Gastrocnemius medialis (tissue), 4 donors: ENCODE measurements around the gene CCND1. TPM values are rescaled to one million over a fixed set of nuclear protein-coding genes. Genes with fewer than 3 reads are reported as not detected.

ENCODE experiments used
- ATAC-seq, 2 donors: fragments of 150-250 bp; one replicate each; pipeline ENCODE4 v1.9.1; 2016
- DNase-seq, 2 donors: peaks; one replicate each; pipeline ENCODE4 v3.0.0-alpha.2; 2019
- H3K27ac ChIP-seq, 4 donors: fragments of 200-600 bp; sonication (generic); 1 replicate in 1 of 4; 2 replicates in 3 of 4; pipeline ENCODE4 v1.5.1; 2016 to 2018; ENCODE audit warnings: mild to moderate bottlenecking in 2 of 4, moderate library complexity in 1 of 4
- H3K27me3 ChIP-seq, 3 donors: fragments of 200-600 bp; sonication (generic) in 2 of 3; 1 replicate in 1 of 3; 2 replicates in 2 of 3; pipeline versions ENCODE4 v1.5.1 to v1.6.0; 2016 to 2019; ENCODE audit warnings: mild to moderate bottlenecking in 1 of 3, moderate library complexity in 1 of 3
- H3K36me3 ChIP-seq, 2 donors: fragments of 200-600 bp; sonication (generic) in 1 of 2; one replicate each; pipeline ENCODE4 v1.5.1; 2017 to 2018
- H3K4me1 ChIP-seq, 2 donors: fragments of 200-600 bp; sonication (generic) in 1 of 2; one replicate each; pipeline ENCODE4 v1.5.1; 2016 to 2017; ENCODE audit warnings: mild to moderate bottlenecking in 2 of 2
- H3K4me3 ChIP-seq, 4 donors: fragments of 200-600 bp; sonication (generic) in 3 of 4; 1 replicate in 1 of 4; 2 replicates in 3 of 4; pipeline ENCODE4 v1.5.1; 2016 to 2019; ENCODE audit warnings: mild to moderate bottlenecking in 2 of 4
- H3K9me3 ChIP-seq, 3 donors: fragments of 200-600 bp; sonication (generic) in 2 of 3; 1 replicate in 1 of 3; 2 replicates in 2 of 3; pipeline ENCODE4 v1.5.1; 2016 to 2019
- POLR2A ChIP-seq, 2 donors: fragments of 450-650 bp; IDR thresholded peaks; one replicate each; pipeline ENCODE4 v1.6.1; 2017; ENCODE audit warnings: antibody characterized with exemption in 2 of 2, mild to moderate bottlenecking in 2 of 2, moderate library complexity in 2 of 2
- in situ Hi-C, 4 donors: fragments of 200-750 bp; cut with MboI; loops; one replicate each; pipeline versions ENCODE4 v1.15.0 to v1.8.0; 2017; ENCODE audit warnings: low sequenced_read_pairs in 4 of 4
- intact Hi-C: fragments of 100-400 bp; cut with DNase I; formaldehyde crosslinking; loops from one replicate; pipeline ENCODE4 v1.15.1; 2023; ENCODE audit warnings: low total_unique reads
- total RNA-seq, 4 donors: library from RNA; depleted of rRNA; stranded (reverse); fragments of >200 nt; gene quantifications; one replicate each; pipeline versions ENCODE4 v1.1.0 to v1.2.3, GENCODE V29; 2016
- TF ChIP-seq, protein P1 (sequence below), 5 experiments: fragments of 450-650 bp in 3 of 5; fragments of 200-600 bp in 2 of 5; sonication (generic) in 2 of 5; IDR thresholded peaks in 4 of 5; conservative IDR thresholded peaks in 1 of 5; 1 replicate in 4 of 5; 2 replicates in 1 of 5; pipeline ENCODE4 v1.5.1; 2016 to 2019; ENCODE audit warnings: antibody characterized with exemption in 5 of 5, mild to moderate bottlenecking in 3 of 5, moderate library complexity in 3 of 5

CCND1 gene
- total RNA-seq, 4 donors from 2014 or later, result 1.3 to 4.6 (median 3.2) TPM

DNA sequence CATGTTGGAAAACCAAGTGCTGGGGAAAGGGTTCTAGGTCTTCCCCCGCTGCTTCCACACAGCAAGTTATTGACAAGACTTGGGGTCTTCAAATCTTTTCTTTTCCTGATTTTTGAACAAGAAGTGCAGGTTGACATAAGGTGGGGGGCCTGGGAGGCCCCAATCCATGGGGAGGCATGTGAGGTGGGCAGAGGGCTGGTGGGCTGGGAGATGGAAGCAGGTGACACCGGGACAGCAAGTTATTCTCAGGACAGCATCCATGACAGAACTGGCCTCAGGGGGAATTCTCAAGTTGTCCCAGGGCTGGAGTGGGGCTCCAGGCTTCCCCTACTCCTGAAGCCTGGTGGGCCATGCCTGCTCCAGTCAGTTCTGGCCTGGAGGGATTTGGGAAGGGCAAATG lies 57.4 kb downstream of the CCND1 start:
- Histone ChIP-seq H3K4me3 (no peak overlapping the region), H3K9me3 (no peaks in the 10 kb centered on the region), H3K27me3 (peaks cover 35 to 44% (median 43%) of the 10 kb centered on the region in 3 donors), H3K27ac (no peak overlapping the region), H3K36me3 (no peaks in the 10 kb centered on the region), H3K4me1 (no peaks in the 10 kb centered on the region)
- no peak for DNase-seq
- in situ Hi-C loops, result loop anchor here in 2 of 4 donors (10.0 to 25.0 kb wide), 2 partner anchors 189 to 196 kb away; no protein-coding TSS in a partner anchor
- intact Hi-C loops, result no loop called here
- no peak for ATAC-seq
- no peak for TF ChIP-seq POLR2A (IDR thresholded peaks at IDR 0.05)
- TF ChIP-seq, protein P1, sequence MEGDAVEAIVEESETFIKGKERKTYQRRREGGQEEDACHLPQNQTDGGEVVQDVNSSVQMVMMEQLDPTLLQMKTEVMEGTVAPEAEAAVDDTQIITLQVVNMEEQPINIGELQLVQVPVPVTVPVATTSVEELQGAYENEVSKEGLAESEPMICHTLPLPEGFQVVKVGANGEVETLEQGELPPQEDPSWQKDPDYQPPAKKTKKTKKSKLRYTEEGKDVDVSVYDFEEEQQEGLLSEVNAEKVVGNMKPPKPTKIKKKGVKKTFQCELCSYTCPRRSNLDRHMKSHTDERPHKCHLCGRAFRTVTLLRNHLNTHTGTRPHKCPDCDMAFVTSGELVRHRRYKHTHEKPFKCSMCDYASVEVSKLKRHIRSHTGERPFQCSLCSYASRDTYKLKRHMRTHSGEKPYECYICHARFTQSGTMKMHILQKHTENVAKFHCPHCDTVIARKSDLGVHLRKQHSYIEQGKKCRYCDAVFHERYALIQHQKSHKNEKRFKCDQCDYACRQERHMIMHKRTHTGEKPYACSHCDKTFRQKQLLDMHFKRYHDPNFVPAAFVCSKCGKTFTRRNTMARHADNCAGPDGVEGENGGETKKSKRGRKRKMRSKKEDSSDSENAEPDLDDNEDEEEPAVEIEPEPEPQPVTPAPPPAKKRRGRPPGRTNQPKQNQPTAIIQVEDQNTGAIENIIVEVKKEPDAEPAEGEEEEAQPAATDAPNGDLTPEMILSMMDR (IDR thresholded peaks at IDR 0.05 in 4 of 5, conservative IDR thresholded peaks at IDR 0.05 in 1 of 5), result no peak

DNA sequence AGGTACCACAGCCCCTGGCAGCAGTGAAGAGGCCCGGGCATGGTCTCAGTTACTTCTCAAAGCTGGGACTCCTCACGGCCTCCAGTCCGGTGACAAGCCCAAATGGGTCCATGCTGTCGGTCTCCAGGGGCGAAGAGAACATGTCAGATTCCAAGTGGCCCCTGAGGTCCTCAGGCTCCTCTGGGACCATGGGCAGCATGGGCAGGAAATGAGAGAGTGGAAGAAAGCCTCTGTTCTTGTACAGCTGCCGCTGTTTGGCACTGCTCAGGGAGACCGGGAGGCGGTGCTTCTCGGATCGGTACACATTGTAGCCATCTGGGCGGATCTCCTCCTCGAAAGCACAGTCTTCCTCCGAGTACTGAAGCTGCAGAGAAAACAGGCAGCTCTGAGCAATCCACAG lies 58.3 kb downstream of the CCND1 start:
- DNase-seq (no peak), ATAC-seq (no peak)
- Histone ChIP-seq H3K4me3 (no peak overlapping the region), H3K27ac (no peak overlapping the region), H3K36me3 (no peaks in the 10 kb centered on the region), H3K4me1 (no peaks in the 10 kb centered on the region), H3K9me3 (no peaks in the 10 kb centered on the region), H3K27me3 (peaks cover 41 to 52% (median 52%) of the 10 kb centered on the region in 3 donors)
- TF ChIP-seq, protein P1 (IDR thresholded peaks at IDR 0.05 in 4 of 5, conservative IDR thresholded peaks at IDR 0.05 in 1 of 5), result no peak
- TF ChIP-seq POLR2A (IDR thresholded peaks at IDR 0.05), result no peak
- in situ Hi-C loops (loop anchor here in 2 of 4 donors (10.0 to 25.0 kb wide), 2 partner anchors 188 to 196 kb away; no protein-coding TSS in a partner anchor), intact Hi-C loops (no loop called here)

DNA sequence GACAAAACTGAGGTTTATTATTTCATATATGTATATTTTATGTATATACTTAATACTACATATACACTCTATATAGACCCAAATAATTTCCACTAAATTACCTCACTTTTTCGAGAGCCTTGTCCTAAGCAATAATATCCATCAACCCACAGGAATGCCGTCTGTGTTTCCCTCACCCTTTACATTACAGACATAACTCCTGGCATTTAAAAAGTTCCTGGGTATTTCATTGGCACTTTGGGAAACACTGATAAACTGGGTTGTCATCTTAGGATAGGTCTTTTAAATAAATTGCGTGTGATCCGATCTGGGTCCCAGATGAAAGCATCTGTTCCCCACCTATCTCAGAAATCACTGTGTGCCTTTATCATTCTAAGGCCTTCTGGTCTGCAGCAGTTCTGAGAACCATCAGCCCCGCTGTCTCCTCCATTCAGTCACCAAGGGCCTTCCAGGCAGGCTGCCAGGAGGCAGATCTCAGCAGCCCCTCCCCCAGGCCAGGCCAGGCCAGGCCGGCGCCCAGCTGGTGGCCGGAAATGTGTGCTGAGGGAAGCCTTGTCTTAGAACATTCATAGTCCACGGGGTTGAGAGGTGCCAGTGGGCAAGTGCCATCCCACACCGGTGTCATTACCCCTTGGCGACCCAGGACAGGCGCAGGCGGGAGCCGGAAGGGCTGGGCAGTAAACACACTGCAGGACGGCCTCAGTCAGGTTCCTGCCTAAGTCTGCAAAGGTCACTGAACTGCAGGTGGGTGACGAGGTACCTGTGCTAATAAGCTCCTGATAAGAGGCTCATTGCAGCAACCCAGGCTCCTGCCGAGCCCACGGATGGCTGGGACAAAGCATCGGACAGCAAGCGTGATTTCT lies 59.6 kb downstream of the CCND1 start:
- Histone ChIP-seq H3K36me3 (no peaks in the 10 kb centered on the region), H3K4me3 (no peak overlapping the region), H3K4me1 (no peaks in the 10 kb centered on the region), H3K9me3 (no peaks in the 10 kb centered on the region), H3K27me3 (peaks cover 48 to 65% (median 64%) of the 10 kb centered on the region in 3 donors), H3K27ac (no peak overlapping the region)
- TF ChIP-seq POLR2A (IDR thresholded peaks at IDR 0.05), result no peak
- TF ChIP-seq, protein P1 (IDR thresholded peaks at IDR 0.05 in 4 of 5, conservative IDR thresholded peaks at IDR 0.05 in 1 of 5), result no peak
- intact Hi-C loops, result loop anchor here (5.0 kb wide), 1 partner anchor 187 kb away; no protein-coding TSS in a partner anchor
- DNase-seq, result no peak
- in situ Hi-C loops, result no loop called here
- ATAC-seq, result no peak

- intact Hi-C loops (loop anchor here (5.0 kb wide), 1 partner anchor 185 kb away; no protein-coding TSS in a partner anchor), in situ Hi-C loops (no loop called here)
- Histone ChIP-seq H3K4me3 (no peak overlapping the region), H3K9me3 (no peaks in the 10 kb centered on the region), H3K4me1 (no peaks in the 10 kb centered on the region), H3K27ac (no peak overlapping the region), H3K36me3 (no peaks in the 10 kb centered on the region), H3K27me3 (peaks cover 58 to 73% (median 69%) of the 10 kb centered on the region in 3 donors)
- DNase-seq, result no peak
- no peak for ATAC-seq
- TF ChIP-seq, protein P1 (IDR thresholded peaks at IDR 0.05 in 4 of 5, conservative IDR thresholded peaks at IDR 0.05 in 1 of 5), result no peak
- TF ChIP-seq POLR2A (IDR thresholded peaks at IDR 0.05), result no peak
These were observed 61.3 kb downstream of the CCND1 start for GRCh38 chr11:69702239-69702691.
